Activated T-helper 1 cell treated with anti-CD3 and anti-CD28 coated beads, Interleukin-2, amount 50 U/mL, for 16 hours (primary cell): Measurements from ENCODE around the gene NCKIPSD.

Experiments
- DNase-seq, 2 donors: peaks; one replicate each; pipeline ENCODE4 v3.0.0-alpha.2; 2020; ENCODE audit warnings: low read depth in 1 of 2, low spot score in 1 of 2

NCKIPSD gene

GRCh38 chr3:48623851-48624547 is 61.7 kb downstream of the NCKIPSD start:
- DNase-seq = no peak
